ENCODE results near the gene PRSS56.
A peak's percentile ranks its signal among the peaks of the same experiment; 100 is the strongest.
"Not testable (repeated sequence)": the region's sequence is repeated elsewhere in the genome, so short reads cannot be mapped to it uniquely, and the experiment has no call there.

Gene PRSS56

GRCh38 chr2:232525791-232526371, 5.7 kb downstream of the PRSS56 start, which contains the start of gene CHRND:
Gene CHRND, plus strand, starts transcription at chr2:232526160. Its CDS starts 56 bp downstream, at chr2:232526216.
- DNase-seq = no peak

DNA sequence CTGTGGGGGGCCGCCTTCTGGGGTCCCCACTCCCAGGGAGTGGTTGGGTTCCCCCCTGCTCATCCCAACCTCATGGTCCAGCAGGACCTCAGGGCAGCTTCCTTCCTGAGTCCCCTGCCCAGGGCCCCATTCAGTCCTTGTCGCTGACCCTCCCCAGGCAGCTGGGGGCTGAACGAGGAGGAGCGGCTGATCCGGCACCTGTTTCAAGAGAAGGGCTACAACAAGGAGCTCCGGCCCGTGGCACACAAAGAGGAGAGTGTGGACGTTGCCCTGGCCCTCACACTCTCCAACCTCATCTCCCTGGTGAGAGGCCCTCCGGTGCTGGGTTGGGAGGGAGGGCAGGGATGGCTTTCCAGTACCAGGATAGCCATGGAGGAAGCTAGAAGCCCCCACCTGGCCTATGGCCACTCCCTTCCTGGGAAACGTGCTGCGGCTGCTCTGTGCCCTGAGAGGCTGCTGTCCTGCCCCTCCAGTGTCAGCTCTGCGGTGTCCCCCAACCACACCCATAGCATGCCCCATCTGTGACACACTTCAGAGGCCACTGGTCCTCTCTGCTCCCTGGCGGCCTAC, 6.3 kb downstream of the PRSS56 start:
- peak; percentile 46 for DNase-seq

- DNase-seq = no peak
Observed at GRCh38 chr2:232527905-232528470, 7.8 kb downstream of the PRSS56 start.

- DNase-seq = no peak
Observed at GRCh38 chr2:232528746-232529460, 8.7 kb downstream of the PRSS56 start.

GRCh38 chr2:232529806-232530547, 9.8 kb downstream of the PRSS56 start:
- DNase-seq = no peak

- no peak for DNase-seq
Observed at GRCh38 chr2:232530626-232531260, 10.6 kb downstream of the PRSS56 start.

GRCh38 chr2:232532419-232532818, 12.2 kb downstream of the PRSS56 start:
- no peak for DNase-seq

DNA sequence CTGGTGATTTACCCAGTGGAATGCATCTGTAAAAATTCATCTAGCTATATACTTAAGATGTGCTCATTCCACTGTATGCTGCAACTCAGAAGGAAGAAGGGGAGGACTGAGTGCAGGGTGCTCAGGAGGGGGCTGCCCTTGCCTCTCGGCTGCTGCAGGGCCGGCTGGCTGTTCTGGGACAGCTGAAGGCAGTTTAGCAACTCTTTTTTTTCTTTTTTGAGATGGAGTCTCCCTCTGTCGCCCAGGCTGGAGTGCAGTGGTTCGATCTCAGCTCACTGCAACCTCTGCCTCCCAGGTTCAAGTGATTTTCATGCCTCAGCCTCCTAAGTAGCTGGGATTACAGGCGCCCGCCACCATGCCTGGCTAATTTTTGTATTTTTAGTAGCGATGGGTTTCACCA, 12.6 kb downstream of the PRSS56 start:
- DNase-seq = not testable (repeated sequence)

DNA sequence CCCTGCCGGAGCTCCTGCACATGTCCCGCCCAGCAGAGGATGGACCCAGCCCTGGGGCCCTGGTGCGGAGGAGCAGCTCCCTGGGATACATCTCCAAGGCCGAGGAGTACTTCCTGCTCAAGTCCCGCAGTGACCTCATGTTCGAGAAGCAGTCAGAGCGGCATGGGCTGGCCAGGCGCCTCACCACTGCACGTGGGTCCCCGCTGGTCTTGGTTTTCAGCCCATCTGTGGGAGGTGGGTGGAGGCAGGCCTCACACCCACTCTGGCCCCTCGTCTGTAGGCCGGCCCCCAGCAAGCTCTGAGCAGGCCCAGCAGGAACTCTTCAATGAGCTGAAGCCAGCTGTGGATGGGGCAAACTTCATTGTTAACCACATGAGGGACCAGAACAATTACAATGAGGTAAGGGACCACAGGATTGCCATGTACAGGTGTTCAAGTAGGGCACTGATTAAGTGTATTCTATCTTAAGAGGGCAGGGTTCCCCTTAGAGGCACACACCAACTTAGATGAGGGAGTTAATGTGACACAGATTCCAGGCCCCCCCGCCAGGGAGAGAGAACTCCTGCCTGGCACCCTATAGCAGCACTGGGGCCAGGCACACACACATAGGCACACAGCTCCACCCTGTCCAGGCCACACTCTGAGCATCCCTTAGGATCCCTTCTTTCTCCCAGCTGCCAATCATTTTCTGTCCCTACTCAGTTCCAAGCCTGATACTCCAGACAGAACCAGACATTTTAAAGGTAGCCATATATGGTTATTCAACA, 13.9 kb downstream of the PRSS56 start:
- no peak for DNase-seq

DNA sequence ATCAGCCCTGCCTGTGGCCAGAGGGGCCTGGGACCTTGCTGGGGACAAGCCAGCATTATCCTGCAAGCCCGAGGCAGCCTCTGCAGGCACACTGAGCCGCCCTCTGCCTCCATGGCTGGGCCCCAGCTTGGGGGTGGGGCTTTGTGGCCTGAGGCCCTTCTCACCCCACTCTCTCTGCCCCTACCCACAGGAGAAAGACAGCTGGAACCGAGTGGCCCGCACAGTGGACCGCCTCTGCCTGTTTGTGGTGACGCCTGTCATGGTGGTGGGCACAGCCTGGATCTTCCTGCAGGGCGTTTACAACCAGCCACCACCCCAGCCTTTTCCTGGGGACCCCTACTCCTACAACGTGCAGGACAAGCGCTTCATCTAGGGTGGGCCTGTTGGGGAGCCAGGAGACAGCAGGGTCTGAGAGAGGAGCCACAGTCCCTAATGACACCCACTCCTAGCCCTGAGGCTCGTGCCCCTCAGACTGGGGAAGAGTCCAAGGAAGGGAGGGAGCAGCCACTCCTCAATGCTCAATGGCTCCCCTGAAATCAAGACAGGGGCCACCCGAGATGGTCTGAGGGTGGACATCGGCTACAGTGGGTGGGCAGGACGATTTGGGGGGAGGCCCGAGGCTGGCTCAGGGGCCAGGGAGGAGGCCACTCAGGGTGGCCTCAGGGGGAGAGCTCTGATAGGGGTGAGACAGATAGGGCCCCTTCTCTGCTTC, 14.9 kb downstream of the PRSS56 start:
- no peak for DNase-seq

DNA sequence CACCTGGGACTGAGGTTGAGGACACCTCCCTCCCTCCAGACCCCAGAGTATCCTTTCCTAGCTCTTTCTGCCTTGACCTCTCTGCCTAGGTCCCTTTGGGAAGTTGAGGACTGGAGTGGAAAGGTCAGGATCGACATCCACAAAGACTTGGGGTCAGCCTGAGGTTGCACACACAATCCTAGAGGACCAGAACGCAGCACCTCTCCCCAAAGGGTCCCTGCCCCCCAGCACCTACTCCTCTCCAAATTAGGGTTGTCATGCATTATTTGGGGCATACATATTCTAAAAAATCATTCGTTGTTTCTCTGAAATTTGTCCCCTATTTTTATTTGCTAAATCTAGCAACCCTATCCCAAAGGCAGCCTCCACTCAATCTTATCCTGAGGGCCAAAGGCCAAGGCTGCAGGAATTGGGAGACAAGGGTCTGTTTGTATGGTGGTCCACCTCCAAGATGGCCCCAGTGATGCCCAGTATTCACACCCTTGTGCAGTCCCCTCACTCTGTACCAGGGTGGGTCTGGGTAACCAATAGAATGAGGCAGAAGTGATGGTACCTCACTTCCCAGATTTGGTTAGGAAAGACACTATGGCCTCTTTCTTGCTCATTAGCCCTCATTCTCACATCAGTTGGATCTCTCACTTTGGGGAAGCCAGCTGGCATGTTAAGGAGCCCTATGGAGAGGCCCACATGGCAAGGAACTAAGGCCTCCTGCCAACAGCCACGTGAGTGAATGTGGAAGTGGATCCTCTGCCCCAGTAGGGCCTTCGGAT, 15.8 kb downstream of the PRSS56 start:
- no peak for DNase-seq

DNA sequence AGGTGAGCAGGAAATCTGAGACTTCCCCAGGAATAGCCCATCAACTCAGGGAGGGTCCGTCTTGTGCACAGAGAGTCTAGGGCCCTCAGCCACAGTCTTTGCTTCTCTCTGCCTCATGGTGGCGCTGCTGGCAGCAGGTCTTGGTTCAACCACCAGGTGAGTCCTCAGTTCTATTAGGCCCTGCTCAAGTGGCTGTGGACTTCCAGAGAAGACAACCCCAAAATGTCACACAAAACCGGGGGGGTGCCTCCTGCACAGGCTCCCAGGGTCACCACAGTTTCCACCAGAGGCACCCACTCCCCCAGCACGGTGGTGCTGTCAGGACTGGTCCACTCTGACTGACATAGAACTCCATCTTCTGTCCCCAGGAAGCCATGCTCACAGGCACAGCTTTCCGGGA, 16.9 kb downstream of the PRSS56 start:
- no peak for DNase-seq

- DNase-seq = no peak
Observed at GRCh38 chr2:232537499-232537898, 17.3 kb downstream of the PRSS56 start.

- no peak for DNase-seq
Observed at GRCh38 chr2:232538671-232539070, 18.5 kb downstream of the PRSS56 start.

GRCh38 chr2:232539298-232540231, 19.4 kb downstream of the PRSS56 start, which contains the start of gene CHRNG:
Gene CHRNG, plus strand, starts transcription at chr2:232539692. Its CDS starts 56 bp downstream, at chr2:232539748.
- no peak for DNase-seq

DNA sequence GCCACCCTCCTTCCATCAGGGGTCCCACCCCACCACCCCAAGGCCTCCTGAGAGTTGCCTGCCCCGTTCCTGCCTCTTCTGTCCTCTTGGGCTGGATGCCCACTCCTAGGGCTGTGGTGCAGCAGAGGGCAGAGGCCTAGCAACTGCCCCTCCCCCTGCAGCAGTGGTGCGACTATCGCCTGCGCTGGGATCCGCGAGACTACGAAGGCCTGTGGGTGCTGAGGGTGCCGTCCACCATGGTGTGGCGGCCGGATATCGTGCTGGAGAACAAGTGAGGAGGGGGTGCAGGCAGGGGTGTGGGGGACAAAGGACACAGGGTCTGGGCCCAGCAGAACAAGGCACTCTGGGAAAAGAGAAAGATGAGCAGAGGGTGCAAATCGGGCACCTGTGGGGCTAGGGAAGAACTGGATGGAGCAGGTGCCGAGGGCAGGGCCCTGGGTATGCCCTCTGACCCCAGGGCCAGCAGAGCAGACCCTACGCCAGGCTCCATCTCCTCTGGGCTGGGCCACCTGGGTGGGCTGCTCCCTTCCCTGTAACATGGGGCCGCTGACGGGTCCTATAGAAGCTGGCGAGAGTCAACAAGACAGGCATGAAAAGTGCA, 20.4 kb downstream of the PRSS56 start:
- DNase-seq = no peak

- no peak for DNase-seq
Observed at GRCh38 chr2:232541195-232541960, 21.2 kb downstream of the PRSS56 start.
